ENCODE measurements around the gene FBXW7. TPM values are rescaled to one million over a fixed set of nuclear protein-coding genes. Genes with fewer than 3 reads are reported as not detected.

FBXW7 gene
- total RNA-seq, 3 donors from 2014 or later, result 38.5 to 48.6 (median 39.4) TPM

DNA sequence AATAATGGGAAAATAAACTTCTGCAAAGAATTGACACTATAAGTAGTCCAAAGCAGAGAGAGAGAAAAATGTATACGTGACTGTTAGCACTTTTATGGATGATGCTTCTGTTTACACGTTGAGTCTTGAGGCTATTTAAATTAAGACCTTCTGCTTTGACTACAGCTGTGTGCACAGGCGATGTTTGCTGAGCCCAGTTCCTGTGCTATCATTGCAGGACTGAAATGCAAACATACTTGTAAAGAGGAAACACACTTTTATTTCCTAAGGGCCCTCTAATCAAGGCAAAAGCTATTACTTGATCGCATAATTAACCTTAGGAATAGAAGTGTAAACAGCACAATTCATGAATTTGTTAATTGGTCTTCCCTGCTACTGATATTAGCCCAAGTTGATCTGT is 226.9 kb downstream of the FBXW7 start:
- intact Hi-C loops (cut with DNase I, micrococcal nuclease), result no loop called here
- DNase-seq, result no peak
- TF ChIP-seq, protein P1, sequence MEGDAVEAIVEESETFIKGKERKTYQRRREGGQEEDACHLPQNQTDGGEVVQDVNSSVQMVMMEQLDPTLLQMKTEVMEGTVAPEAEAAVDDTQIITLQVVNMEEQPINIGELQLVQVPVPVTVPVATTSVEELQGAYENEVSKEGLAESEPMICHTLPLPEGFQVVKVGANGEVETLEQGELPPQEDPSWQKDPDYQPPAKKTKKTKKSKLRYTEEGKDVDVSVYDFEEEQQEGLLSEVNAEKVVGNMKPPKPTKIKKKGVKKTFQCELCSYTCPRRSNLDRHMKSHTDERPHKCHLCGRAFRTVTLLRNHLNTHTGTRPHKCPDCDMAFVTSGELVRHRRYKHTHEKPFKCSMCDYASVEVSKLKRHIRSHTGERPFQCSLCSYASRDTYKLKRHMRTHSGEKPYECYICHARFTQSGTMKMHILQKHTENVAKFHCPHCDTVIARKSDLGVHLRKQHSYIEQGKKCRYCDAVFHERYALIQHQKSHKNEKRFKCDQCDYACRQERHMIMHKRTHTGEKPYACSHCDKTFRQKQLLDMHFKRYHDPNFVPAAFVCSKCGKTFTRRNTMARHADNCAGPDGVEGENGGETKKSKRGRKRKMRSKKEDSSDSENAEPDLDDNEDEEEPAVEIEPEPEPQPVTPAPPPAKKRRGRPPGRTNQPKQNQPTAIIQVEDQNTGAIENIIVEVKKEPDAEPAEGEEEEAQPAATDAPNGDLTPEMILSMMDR (IDR thresholded peaks at IDR 0.05), result no peak
- no peak for ATAC-seq
- Histone ChIP-seq H3K9me3 (no peaks in the 10 kb centered on the region), H3K36me3 (ENCODE audit: low read depth) (no peaks in the 10 kb centered on the region), H3K4me1 (ENCODE audit: low read depth) (no peaks in the 10 kb centered on the region), H3K4me3 (no peak overlapping the region)

DNA sequence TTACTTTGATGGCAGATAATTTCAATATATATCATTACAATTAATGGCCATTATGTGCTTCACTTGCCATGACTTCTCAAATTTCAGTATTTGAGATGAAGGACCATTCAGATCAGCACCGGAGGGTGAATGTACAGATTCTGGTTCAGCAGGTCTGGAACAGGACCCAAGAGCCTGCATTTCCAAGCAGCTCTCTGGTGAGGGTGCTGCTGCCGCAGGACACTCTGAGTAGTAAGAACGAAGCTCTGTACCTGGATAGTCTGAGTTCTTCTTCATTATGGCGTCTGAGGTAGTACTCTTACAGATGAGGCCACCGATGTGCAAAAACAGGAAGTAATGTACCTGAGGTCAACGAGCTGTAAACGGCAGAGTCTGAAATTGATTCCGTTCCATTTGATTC is 228.2 kb downstream of the FBXW7 start:
- Histone ChIP-seq H3K4me1 (ENCODE audit: low read depth) (no peaks in the 10 kb centered on the region), H3K36me3 (ENCODE audit: low read depth) (no peaks in the 10 kb centered on the region), H3K4me3 (no peak overlapping the region), H3K9me3 (no peaks in the 10 kb centered on the region)
- DNase-seq, result no peak
- TF ChIP-seq, protein P1 (IDR thresholded peaks at IDR 0.05), result no peak
- ATAC-seq, result no peak
- intact Hi-C loops (cut with DNase I, micrococcal nuclease), result no loop called here

DNA sequence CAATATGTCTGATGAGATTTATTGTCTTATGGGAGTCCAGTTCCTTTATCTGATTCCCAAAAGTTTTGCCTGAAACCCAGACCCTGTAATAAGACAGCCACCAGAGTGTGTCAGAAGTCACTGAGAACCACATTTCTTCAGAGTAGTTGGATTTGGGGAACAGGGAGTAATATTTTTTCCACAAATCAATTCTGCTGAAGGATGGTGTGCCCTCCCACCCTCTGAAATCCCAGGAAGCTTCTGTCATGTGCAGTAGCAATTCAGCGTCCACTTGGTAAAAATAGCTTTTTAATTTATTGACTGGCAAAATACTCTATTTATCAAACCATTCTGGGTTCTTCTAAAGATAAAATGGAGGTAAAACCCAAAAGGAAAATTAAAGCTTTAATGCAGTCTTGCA is 229.4 kb downstream of the FBXW7 start:
- TF ChIP-seq, protein P1 (IDR thresholded peaks at IDR 0.05), result no peak
- intact Hi-C loops (cut with DNase I, micrococcal nuclease), result no loop called here
- Histone ChIP-seq H3K4me1 (ENCODE audit: low read depth) (no peaks in the 10 kb centered on the region), H3K4me3 (no peak overlapping the region), H3K9me3 (no peaks in the 10 kb centered on the region), H3K36me3 (ENCODE audit: low read depth) (no peaks in the 10 kb centered on the region)
- DNase-seq, result no peak
- ATAC-seq, result no peak

DNA sequence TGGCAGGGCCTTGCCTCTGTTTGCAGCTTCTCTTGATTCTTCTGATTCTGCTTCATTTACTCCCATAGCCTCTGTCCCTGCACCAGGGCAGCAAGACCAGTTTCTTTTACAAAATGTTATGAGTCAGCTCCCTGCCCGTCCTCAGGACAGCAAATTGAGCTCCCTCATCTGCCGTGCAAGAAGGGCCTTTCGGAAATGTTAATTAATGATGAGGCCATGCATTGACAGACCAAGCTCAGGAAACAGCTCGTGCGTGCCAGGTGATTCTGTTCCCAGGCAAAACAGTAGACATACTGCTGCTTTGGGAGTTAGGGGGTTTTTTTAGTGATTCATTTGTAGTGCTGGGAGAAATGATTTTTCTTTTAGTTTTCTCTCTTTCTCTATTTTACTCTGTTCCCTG is 231.7 kb downstream of the FBXW7 start:
- DNase-seq, result no peak
- TF ChIP-seq, protein P1 (IDR thresholded peaks at IDR 0.05), result no peak
- no peak for ATAC-seq
- Histone ChIP-seq H3K36me3 (ENCODE audit: low read depth) (no peaks in the 10 kb centered on the region), H3K4me3 (no peak overlapping the region), H3K9me3 (no peaks in the 10 kb centered on the region), H3K4me1 (ENCODE audit: low read depth) (no peaks in the 10 kb centered on the region)
- intact Hi-C loops (cut with DNase I, micrococcal nuclease), result no loop called here

DNA sequence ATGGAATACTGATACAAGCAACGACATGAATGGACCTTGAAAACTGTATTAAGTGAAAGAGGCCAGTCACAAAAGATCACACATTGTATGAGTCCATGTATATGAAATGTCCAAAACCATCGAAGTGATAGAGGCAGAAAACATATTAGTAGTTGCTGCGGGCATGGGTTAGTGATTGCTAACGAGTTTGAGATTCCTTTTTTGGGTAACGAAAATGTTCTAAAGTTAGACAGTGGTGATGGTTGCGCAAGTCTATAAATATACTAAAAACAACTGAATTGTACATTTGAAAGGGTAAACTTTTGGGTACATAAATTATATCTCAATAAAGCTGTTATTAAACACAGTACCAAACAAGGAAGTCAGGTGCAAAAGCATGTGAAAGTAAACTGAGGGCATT is 234.5 kb downstream of the FBXW7 start:
- DNase-seq (no peak), ATAC-seq (no peak)
- intact Hi-C loops (cut with DNase I, micrococcal nuclease), result no loop called here
- H3K36me3 ChIP-seq (ENCODE audit: low read depth), result no peaks in the 10 kb centered on the region
- TF ChIP-seq, protein P1 (IDR thresholded peaks at IDR 0.05), result no peak
- H3K4me3 ChIP-seq, result no peak overlapping the region
- H3K9me3 ChIP-seq, result no peaks in the 10 kb centered on the region
- no peaks in the 10 kb centered on the region for H3K4me1 ChIP-seq (ENCODE audit: low read depth)

DNA sequence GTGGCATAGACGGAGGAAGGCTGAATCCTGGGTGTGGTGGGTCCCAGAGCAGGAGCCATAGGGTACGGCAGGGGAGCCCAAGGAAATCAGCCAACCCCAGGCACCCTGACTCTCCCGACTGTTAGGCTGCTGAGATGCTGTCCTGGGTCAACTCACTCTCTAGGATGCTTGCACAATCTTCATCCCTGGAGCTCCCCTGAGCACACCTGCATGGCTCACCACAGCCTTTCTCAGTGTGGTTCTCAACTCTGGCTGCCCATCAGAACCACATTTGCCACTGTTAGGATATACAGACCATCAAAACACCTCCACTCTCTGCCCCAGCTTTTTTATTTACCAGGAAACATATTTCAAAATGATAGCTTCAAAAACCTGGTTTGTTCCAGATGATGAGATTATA is 236.3 kb downstream of the FBXW7 start:
- intact Hi-C loops (cut with DNase I, micrococcal nuclease), result no loop called here
- ATAC-seq (no peak), DNase-seq (no peak)
- TF ChIP-seq, protein P1 (IDR thresholded peaks at IDR 0.05), result no peak
- H3K9me3 ChIP-seq, result no peaks in the 10 kb centered on the region
- no peak overlapping the region for H3K4me3 ChIP-seq
- no peaks in the 10 kb centered on the region for H3K36me3 ChIP-seq (ENCODE audit: low read depth)
- H3K4me1 ChIP-seq (ENCODE audit: low read depth), result no peaks in the 10 kb centered on the region

All from mucosa of descending colon (tissue), 3 donors.